ENCODE measurements around the gene TMEM164.

TMEM164 gene

DNA sequence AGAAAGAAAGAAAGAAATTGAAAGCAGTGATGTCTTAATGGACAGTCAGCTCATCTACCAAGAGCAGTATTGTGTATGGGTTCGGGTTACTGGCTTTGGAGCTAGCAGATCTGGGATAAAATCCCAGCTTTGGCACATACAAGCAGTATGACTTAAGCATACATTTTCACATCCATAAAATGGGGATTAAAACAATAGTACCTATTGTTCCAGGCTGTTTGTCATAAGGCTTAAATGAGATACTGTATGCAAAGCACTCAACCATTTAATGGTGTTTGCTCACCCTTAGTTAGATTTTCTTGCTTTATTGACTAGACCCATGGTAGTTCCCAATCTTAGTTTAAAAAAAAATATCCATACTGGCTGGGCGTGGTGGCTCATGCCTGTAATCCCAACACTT is 7.8 kb upstream of the TMEM164 start:
- H3K36me3 ChIP-seq (ENCODE audit: insufficient read depth), result no peaks in the 10 kb centered on the region
- TF ChIP-seq, protein P1, sequence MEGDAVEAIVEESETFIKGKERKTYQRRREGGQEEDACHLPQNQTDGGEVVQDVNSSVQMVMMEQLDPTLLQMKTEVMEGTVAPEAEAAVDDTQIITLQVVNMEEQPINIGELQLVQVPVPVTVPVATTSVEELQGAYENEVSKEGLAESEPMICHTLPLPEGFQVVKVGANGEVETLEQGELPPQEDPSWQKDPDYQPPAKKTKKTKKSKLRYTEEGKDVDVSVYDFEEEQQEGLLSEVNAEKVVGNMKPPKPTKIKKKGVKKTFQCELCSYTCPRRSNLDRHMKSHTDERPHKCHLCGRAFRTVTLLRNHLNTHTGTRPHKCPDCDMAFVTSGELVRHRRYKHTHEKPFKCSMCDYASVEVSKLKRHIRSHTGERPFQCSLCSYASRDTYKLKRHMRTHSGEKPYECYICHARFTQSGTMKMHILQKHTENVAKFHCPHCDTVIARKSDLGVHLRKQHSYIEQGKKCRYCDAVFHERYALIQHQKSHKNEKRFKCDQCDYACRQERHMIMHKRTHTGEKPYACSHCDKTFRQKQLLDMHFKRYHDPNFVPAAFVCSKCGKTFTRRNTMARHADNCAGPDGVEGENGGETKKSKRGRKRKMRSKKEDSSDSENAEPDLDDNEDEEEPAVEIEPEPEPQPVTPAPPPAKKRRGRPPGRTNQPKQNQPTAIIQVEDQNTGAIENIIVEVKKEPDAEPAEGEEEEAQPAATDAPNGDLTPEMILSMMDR (conservative IDR thresholded peaks at IDR 0.05; ENCODE audit: low read depth, low read length), result no peak
- no peaks in the 10 kb centered on the region for H3K4me1 ChIP-seq (ENCODE audit: low read depth, poor library complexity, severe bottlenecking)
- H3K27ac ChIP-seq, result no peak overlapping the region
- H2AFZ ChIP-seq (ENCODE audit: low read depth), result no peak overlapping the region
- H3K9ac ChIP-seq, result no peak overlapping the region
- no peaks in the 10 kb centered on the region for H4K20me1 ChIP-seq (ENCODE audit: insufficient read depth)
- H3K79me2 ChIP-seq (ENCODE audit: insufficient read depth, low read depth), result no peaks in the 10 kb centered on the region
- no peak overlapping the region for H3K4me2 ChIP-seq
- no peaks in the 10 kb centered on the region for H3K27me3 ChIP-seq (ENCODE audit: insufficient read depth, low read depth)
- H3K4me3 ChIP-seq (IDR thresholded peaks at IDR 0.05; ENCODE audit: insufficient read depth, low read depth, low read length), result no peak overlapping the region

DNA sequence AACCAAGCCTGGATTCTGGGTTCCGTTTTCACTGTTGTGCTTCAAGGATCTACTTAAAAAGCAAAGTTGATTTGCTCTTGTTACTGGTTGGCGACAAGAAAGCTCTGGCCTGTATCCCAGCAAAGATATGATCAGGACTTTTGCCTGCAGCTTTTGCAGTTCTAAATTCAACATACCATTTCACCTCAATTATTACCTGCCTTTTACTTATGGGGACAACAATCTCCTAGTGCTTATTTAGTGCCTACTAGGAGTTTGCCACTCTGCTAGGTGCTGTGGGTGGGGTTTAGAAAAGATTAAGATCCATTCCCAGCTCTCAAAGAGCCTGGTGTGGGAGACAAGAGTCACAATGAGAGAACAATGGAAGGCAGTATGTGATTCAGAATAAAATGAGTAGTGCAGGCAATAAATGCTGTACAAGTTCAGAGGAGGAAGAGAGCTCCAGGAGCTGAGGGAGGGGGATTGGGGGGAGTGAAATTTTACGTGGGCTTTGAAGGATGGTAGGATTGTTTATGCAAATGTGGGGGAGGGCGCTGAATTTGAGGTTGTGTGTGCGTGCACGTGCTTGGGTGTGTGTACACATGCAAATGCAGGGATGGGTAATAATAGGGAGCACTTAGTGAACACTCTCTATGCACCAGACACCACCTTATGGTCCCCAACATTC is 5.0 kb upstream of the TMEM164 start:
- Histone ChIP-seq H3K4me3 (IDR thresholded peaks at IDR 0.05; ENCODE audit: insufficient read depth, low read depth, low read length) (no peak overlapping the region), H3K4me1 (ENCODE audit: low read depth, poor library complexity, severe bottlenecking) (no peaks in the 10 kb centered on the region), H3K27ac (no peak overlapping the region), H4K20me1 (ENCODE audit: insufficient read depth) (no peaks in the 10 kb centered on the region), H3K27me3 (ENCODE audit: insufficient read depth, low read depth) (no peaks in the 10 kb centered on the region), H3K79me2 (ENCODE audit: insufficient read depth, low read depth) (no peaks in the 10 kb centered on the region), H3K4me2 (no peak overlapping the region), H3K9ac (no peak overlapping the region), H2AFZ (ENCODE audit: low read depth) (no peak overlapping the region), H3K36me3 (ENCODE audit: insufficient read depth) (no peaks in the 10 kb centered on the region)
- TF ChIP-seq, protein P1 (conservative IDR thresholded peaks at IDR 0.05; ENCODE audit: low read depth, low read length), result no peak

DNA sequence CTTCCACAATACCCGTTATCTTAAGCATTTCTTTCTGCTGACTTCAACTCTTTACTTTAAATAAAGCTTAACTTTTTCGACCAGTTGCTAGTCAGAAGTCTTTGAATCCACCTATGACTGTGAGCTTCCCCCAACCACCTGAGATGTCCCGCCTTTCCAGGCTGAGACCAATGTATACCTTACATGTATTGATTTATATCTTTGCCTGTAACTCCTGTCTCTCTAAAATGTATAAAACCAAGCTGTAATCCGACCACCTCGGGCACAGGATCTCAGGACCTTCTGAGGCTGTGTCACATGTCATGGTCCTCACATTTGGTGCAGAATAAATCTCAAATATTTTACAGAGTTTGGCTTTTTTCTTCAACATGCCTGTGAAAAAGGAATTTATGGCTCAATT is 2.9 kb upstream of the TMEM164 start:
- Histone ChIP-seq H3K9ac (no peak overlapping the region), H3K27ac (no peak overlapping the region), H2AFZ (ENCODE audit: low read depth) (no peak overlapping the region), H4K20me1 (ENCODE audit: insufficient read depth) (no peaks in the 10 kb centered on the region), H3K4me2 (no peak overlapping the region), H3K4me1 (ENCODE audit: low read depth, poor library complexity, severe bottlenecking) (no peaks in the 10 kb centered on the region), H3K4me3 (IDR thresholded peaks at IDR 0.05; ENCODE audit: insufficient read depth, low read depth, low read length) (no peak overlapping the region), H3K27me3 (ENCODE audit: insufficient read depth, low read depth) (no peaks in the 10 kb centered on the region), H3K36me3 (ENCODE audit: insufficient read depth) (no peaks in the 10 kb centered on the region), H3K79me2 (ENCODE audit: insufficient read depth, low read depth) (no peaks in the 10 kb centered on the region)
- TF ChIP-seq, protein P1 (conservative IDR thresholded peaks at IDR 0.05; ENCODE audit: low read depth, low read length), result no peak

DNA sequence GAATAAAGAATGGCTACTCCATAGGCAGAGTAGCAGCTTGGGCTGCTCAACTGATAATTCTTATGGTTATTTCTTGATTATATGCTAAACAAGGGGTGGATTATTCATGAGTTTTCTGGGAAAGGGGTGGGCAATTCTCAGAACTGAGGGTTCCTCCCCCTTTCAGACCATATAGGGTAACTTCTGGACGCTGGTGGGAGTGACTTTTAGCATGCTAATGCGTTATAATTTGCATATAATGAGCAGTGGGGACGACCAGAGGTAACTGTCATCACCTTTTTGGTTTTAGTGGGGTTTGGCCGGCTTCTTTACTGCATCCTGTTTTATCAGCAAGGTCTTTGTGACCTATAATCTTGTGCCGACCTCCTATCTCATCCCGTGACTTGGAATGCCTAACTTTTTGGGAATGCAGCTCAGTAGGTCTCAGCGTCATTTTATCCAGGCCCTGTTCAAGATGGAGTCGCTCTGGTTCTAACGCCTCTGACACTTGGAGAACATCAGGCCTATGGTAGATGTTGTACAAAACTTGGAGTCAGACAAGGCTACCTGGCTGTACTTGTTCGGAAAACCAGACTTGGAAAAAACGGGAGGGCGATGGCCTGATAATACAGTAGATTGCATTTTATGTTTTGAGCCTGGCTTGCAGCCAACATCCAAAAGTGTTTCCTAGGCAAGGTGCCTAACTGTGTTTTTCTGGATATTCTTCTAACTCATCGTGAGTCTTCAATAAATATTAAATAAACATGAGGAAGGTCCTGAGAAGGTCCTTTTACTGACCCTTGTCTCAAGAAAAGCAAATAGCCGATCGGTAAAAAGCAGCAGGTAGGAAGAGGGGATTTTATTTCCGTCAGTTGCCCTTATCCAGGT is 1.8 kb upstream of the TMEM164 start:
- TF ChIP-seq, protein P1 (conservative IDR thresholded peaks at IDR 0.05; ENCODE audit: low read depth, low read length), result no peak
- no peak overlapping the region for H2AFZ ChIP-seq (ENCODE audit: low read depth)
- H3K9ac ChIP-seq, result no peak overlapping the region
- H3K4me1 ChIP-seq (ENCODE audit: low read depth, poor library complexity, severe bottlenecking), result no peaks in the 10 kb centered on the region
- H3K79me2 ChIP-seq (ENCODE audit: insufficient read depth, low read depth), result no peaks in the 10 kb centered on the region
- H3K36me3 ChIP-seq (ENCODE audit: insufficient read depth), result no peaks in the 10 kb centered on the region
- H3K27me3 ChIP-seq (ENCODE audit: insufficient read depth, low read depth), result no peaks in the 10 kb centered on the region
- H4K20me1 ChIP-seq (ENCODE audit: insufficient read depth), result no peaks in the 10 kb centered on the region
- peak overlapping the region; percentile 57; the same call in 1 of the 2 replicates for H3K4me2 ChIP-seq
- no peak overlapping the region for H3K27ac ChIP-seq
- no peak overlapping the region for H3K4me3 ChIP-seq (IDR thresholded peaks at IDR 0.05; ENCODE audit: insufficient read depth, low read depth, low read length)

Data from KMS-11 (cell line).